K562 (cell line): ENCODE data around the gene PDZD2. TPM values are rescaled to one million over a fixed set of nuclear protein-coding genes. Genes with fewer than 3 reads are reported as not detected.

Experiments used
- FOXP4 ChIP-seq: sonication (generic); formaldehyde crosslinking; IDR thresholded peaks from 2 replicates; pipeline ENCODE4 v1.8.0; 2022; ENCODE audit warnings: mild to moderate bottlenecking, missing genetic modification reagents, borderline replicate concordance
- GTF2A2 ChIP-seq: IDR thresholded peaks from 2 replicates; pipeline ENCODE4 v1.6.1; 2016; ENCODE audit warnings: mild to moderate bottlenecking, missing genetic modification characterization, missing compliant biosample characterization
- GTF3C2 ChIP-seq: IDR thresholded peaks from 3 replicates; pipeline ENCODE4 v1.6.1; 2011; ENCODE audit warnings: borderline replicate concordance, mild to moderate bottlenecking, moderate library complexity; ENCODE audit not compliant: insufficient read length; ENCODE audit errors: extremely low read depth
- KAT8 ChIP-seq: fragments of 450-650 bp; IDR thresholded peaks from 2 replicates; pipeline ENCODE4 v1.6.1; 2016; ENCODE audit warnings: low read depth, mild to moderate bottlenecking
- MTA1 ChIP-seq: fragments of 450-650 bp; IDR thresholded peaks from 2 replicates; pipeline ENCODE4 v1.6.1; 2017; ENCODE audit warnings: borderline replicate concordance
- PHB ChIP-seq: fragments of 250-450 bp; sonication (Bioruptor Pico); IDR thresholded peaks from 2 replicates; pipeline ENCODE4 v1.5.0; 2021
- PHF8 ChIP-seq: fragments of 200-600 bp; sonication (generic); IDR thresholded peaks from 2 replicates; pipeline ENCODE4 v1.6.1; 2012; ENCODE audit warnings: mixed run types, mild to moderate bottlenecking, inconsistent platforms, low read length, moderate library complexity, borderline replicate concordance
- POLR2H ChIP-seq: IDR thresholded peaks from 2 replicates; pipeline ENCODE4 v1.6.1; 2016; ENCODE audit warnings: missing genetic modification characterization, low read depth, mild to moderate bottlenecking, control low read depth, missing compliant biosample characterization, moderate library complexity
- SMARCC2 ChIP-seq: fragments of 450-650 bp; IDR thresholded peaks from 2 replicates; pipeline ENCODE4 v1.6.1; 2017; ENCODE audit warnings: antibody characterized with exemption, moderate library complexity, mild to moderate bottlenecking, low read depth
- TRIM24 ChIP-seq, 2 experiments: fragments of 450-650 bp; IDR thresholded peaks; 2 replicates each; pipeline ENCODE4 v1.6.1; 2016
- TRIM28 ChIP-seq: fragments of 450-650 bp; IDR thresholded peaks from 2 replicates; pipeline ENCODE4 v1.6.1; 2017
- ZFP91 ChIP-seq: sonication (generic); formaldehyde crosslinking; IDR thresholded peaks from 2 replicates; pipeline ENCODE4 v1.8.0; 2022; ENCODE audit warnings: mild to moderate bottlenecking, missing genetic modification reagents
- ZNF518B ChIP-seq: fragments of 250-450 bp; sonication (Bioruptor Pico); IDR thresholded peaks from 2 replicates; pipeline ENCODE4 v1.5.0; 2021; ENCODE audit warnings: mild to moderate bottlenecking, moderate library complexity
- polyA plus RNA-seq, 8 experiments: library from polyadenylated mRNA; depleted of rRNA in 4 of 8; stranded (reverse) in 5 of 8; unstranded in 3 of 8; fragments of >200 nt; fragmentation: Nextera tagmentation in 2 of 8; fragmentation: Illumina TruSeq in 1 of 8; extraction: Ambion mirVana in 2 of 8; extraction: Trizol in 1 of 8; gene quantifications; 2 replicates each; pipeline versions ENCODE4 v1.2.1 to v1.2.3, GENCODE V29; 2011 to 2014; ENCODE audit warnings: inconsistent platforms in 1 of 8, missing spikeins in 1 of 8
- total RNA-seq, 7 experiments: library from RNA; depleted of rRNA in 6 of 7; stranded (reverse); fragments of >200 nt in 6 of 7; fragmentation: Illumina TruSeq in 2 of 7; extraction: Trizol in 2 of 7; gene quantifications; 2 replicates each; pipeline versions ENCODE4 v1.2.1 to v1.2.3, GENCODE V29; 2011 to 2021; ENCODE audit warnings: low replicate concordance in 1 of 7

Gene PDZD2
- total and polyA plus RNA-seq, 9 of the 15 experiments (the other 6 are each of a cell fraction or from before 2014, with no cell fraction given), result 0.02 to 0.08 (median 0.04) TPM; not detected in 6

- TF ChIP-seq MTA1 (no peak), PHF8 (no peak), PHB (no peak), GTF2A2 (no peak), KAT8 (no peak), SMARCC2 (no peak), GTF3C2 (no peak), ZFP91 (no peak), FOXP4 (CRISPR knock-in tag) (no peak), POLR2H (no peak), ZNF518B (CRISPR knock-in tag) (no peak), TRIM24 (IDR thresholded peaks at IDR 0.05) (no peak), TRIM28 (no peak)
These were observed 456.3 kb downstream of the PDZD2 start (continued) for GRCh38 chr5:32095261-32095671.
